Measurements from ENCODE around the gene HSPA9. TPM values are rescaled to one million over a fixed set of nuclear protein-coding genes. Genes with fewer than 3 reads are reported as not detected.

Gene HSPA9
- total RNA-seq, 1 donor from 2014 or later = 160 TPM

DNA sequence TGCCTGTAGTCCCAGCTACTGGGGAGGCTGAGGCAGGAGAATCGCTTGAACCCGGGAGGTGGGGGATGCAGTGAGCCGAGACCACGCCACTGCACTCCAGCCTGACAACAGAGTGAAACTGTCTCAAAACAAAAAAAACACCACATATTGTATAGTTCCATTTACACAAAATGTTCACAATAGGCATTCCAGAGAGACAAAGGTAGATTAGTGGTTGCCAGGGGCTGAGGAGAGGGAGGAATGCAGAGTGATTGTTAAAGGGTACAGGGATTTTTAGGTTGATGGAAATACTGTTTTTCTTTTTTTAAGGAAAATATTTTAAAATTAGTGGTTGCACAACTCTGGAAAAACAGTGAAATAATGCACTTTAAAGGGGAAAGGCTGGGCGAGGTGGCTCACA is 51.8 kb downstream of the HSPA9 start:
- Mint-ChIP-seq H3K27me3 (ENCODE audit: low read depth) (no peaks in the 10 kb centered on the region), H3K4me1 (peaks cover 12% of the 10 kb centered on the region), H3K36me3 (peaks cover 3% of the 10 kb centered on the region), H3K9me3 (no peaks in the 10 kb centered on the region), H3K27ac (no peak overlapping the region), H3K4me3 (no peak overlapping the region)
- DNase-seq (ENCODE audit: low spot score in 2 of 2, unreplicated experiment in 2 of 2) = no peak
- TF ChIP-seq, protein P1, sequence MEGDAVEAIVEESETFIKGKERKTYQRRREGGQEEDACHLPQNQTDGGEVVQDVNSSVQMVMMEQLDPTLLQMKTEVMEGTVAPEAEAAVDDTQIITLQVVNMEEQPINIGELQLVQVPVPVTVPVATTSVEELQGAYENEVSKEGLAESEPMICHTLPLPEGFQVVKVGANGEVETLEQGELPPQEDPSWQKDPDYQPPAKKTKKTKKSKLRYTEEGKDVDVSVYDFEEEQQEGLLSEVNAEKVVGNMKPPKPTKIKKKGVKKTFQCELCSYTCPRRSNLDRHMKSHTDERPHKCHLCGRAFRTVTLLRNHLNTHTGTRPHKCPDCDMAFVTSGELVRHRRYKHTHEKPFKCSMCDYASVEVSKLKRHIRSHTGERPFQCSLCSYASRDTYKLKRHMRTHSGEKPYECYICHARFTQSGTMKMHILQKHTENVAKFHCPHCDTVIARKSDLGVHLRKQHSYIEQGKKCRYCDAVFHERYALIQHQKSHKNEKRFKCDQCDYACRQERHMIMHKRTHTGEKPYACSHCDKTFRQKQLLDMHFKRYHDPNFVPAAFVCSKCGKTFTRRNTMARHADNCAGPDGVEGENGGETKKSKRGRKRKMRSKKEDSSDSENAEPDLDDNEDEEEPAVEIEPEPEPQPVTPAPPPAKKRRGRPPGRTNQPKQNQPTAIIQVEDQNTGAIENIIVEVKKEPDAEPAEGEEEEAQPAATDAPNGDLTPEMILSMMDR (IDR thresholded peaks at IDR 0.05; ENCODE audit: unreplicated experiment) = no peak

DNA sequence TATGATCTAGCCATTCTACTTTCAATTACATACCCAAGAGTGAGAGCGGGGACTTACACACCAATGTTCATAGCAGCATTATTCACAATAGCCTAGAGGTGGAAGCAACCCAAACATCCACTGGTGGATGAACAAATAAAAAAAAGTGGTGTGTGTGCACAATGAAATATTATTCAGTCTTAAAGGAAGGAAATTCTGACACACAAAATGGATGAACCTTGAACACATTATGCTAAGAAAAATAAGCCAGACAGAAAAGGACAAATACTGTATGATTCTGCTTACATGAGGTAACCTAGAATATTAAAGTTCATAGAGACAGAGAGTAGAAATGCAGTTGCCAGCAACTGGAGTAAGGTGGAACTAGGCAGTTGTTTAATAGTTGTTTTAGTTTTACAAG is 54.2 kb downstream of the HSPA9 start:
- TF ChIP-seq, protein P1 (IDR thresholded peaks at IDR 0.05; ENCODE audit: unreplicated experiment) = no peak
- H3K9me3 Mint-ChIP-seq = no peaks in the 10 kb centered on the region
- H3K36me3 Mint-ChIP-seq = peaks cover 14% of the 10 kb centered on the region
- H3K4me3 Mint-ChIP-seq = no peak overlapping the region
- no peak overlapping the region for H3K27ac Mint-ChIP-seq
- no peak for DNase-seq (ENCODE audit: low spot score in 2 of 2, unreplicated experiment in 2 of 2)
- H3K27me3 Mint-ChIP-seq (ENCODE audit: low read depth) = no peaks in the 10 kb centered on the region
- H3K4me1 Mint-ChIP-seq = peaks cover 5% of the 10 kb centered on the region

DNA sequence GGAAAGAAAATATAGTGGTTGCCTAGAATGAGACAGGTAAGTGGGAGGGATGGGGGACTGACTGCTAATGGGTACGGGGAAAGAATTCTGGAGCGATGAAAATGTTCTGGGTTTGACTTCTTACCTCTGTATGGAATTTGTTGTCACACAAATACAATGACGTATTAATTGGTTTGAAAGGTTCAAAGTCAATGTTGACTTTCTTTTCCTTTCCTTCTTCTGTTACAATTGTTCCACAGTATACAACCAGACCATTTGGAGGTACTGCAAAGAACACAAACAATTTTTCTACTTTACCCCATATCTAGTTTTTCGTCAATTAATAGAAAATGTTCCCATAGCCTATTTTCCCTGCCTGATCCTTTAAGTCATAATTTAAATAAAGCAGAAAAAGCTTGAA is 57.8 kb downstream of the HSPA9 start:
- Mint-ChIP-seq H3K4me3 (no peak overlapping the region), H3K27ac (no peak overlapping the region), H3K4me1 (peaks cover 5% of the 10 kb centered on the region), H3K27me3 (ENCODE audit: low read depth) (no peaks in the 10 kb centered on the region), H3K36me3 (peaks cover 29% of the 10 kb centered on the region), H3K9me3 (no peaks in the 10 kb centered on the region)
- TF ChIP-seq, protein P1 (IDR thresholded peaks at IDR 0.05; ENCODE audit: unreplicated experiment) = no peak
- no peak for DNase-seq (ENCODE audit: low spot score in 2 of 2, unreplicated experiment in 2 of 2)

DNA sequence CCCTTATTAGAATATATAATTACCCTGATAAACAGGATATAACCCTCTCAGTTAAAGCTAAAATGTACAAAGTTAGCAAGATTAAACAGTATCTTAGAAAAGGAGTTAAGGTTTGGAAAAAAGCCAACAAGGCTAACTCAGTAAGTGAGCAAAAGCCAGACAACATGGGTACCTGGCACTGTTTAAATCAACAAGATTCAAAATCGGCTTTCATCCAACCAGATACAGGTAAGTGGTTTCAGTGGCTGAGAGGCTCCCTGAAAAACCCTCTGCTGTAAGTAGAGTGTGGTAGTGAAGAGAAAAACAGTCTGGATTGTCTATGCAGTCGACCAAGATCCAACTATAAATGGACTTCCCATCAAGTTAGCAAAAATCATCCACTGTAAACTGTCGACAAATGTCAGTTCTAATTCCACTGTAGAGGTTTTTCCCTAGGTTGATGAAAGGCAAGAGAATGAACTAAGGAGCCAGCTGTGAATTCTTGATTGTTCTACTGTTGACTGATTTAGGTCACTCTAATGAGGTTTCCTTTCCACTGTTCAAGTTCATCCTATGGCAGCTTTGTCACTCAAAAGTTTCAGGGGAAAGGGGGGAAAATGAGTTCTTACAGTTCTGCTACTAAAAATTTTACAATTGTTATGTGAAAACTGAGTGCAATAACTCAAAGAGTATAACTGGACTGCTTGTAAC is 59.5 kb downstream of the HSPA9 start:
- TF ChIP-seq, protein P1 (IDR thresholded peaks at IDR 0.05; ENCODE audit: unreplicated experiment) = no peak
- no peaks in the 10 kb centered on the region for H3K9me3 Mint-ChIP-seq
- H3K36me3 Mint-ChIP-seq = peaks cover 34% of the 10 kb centered on the region
- DNase-seq (ENCODE audit: low spot score in 2 of 2, unreplicated experiment in 2 of 2) = no peak
- peaks cover 5% of the 10 kb centered on the region for H3K4me1 Mint-ChIP-seq
- no peak overlapping the region for H3K4me3 Mint-ChIP-seq
- H3K27me3 Mint-ChIP-seq (ENCODE audit: low read depth) = no peaks in the 10 kb centered on the region
- H3K27ac Mint-ChIP-seq = no peak overlapping the region

DNA sequence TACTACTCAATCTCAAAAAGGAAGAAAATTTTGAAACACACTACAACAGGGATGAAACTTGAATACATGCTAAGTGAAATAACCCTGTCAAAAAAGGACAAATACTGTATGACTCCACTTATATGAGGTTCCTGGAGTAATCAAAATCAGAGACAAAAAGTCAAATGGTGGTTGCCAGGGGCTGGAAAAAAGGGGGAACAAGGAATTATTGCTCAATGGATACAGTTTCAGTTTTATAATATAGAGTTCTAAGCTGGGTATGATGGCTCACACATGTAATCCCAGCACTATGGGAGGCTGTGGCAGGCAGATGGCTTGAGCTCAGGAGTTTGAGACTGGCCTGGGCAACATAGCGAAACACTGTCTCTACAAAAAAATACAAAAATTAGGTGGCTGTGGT is 61.2 kb downstream of the HSPA9 start:
- H3K9me3 Mint-ChIP-seq = no peaks in the 10 kb centered on the region
- H3K36me3 Mint-ChIP-seq = peaks cover 42% of the 10 kb centered on the region
- DNase-seq (ENCODE audit: low spot score in 2 of 2, unreplicated experiment in 2 of 2) = no peak
- no peaks in the 10 kb centered on the region for H3K27me3 Mint-ChIP-seq (ENCODE audit: low read depth)
- TF ChIP-seq, protein P1 (IDR thresholded peaks at IDR 0.05; ENCODE audit: unreplicated experiment) = no peak
- peaks cover 4% of the 10 kb centered on the region for H3K4me1 Mint-ChIP-seq
- no peak overlapping the region for H3K27ac Mint-ChIP-seq
- no peak overlapping the region for H3K4me3 Mint-ChIP-seq

Measured in mesothelial cell of epicardium (in vitro differentiated cells).